ENCODE data around the gene NRF1. TPM values are rescaled to one million over a fixed set of nuclear protein-coding genes. Genes with fewer than 3 reads are reported as not detected.

NRF1 gene
- total RNA-seq, 1 experiment from 2014 or later: 19.3 TPM

- Histone ChIP-seq H3K79me1 (ENCODE audit: insufficient read depth, low read depth, low read length, poor library complexity, severe bottlenecking) (no peaks in the 10 kb centered on the region), H4K91ac (ENCODE audit: insufficient read length, low read depth, low read length) (no peak overlapping the region), H3K4me2 (ENCODE audit: insufficient read depth, insufficient read length, low read length) (no peak overlapping the region), H2BK120ac (ENCODE audit: low read depth, low read length, poor library complexity, severe bottlenecking) (no peak overlapping the region), H4K8ac (replicated peaks; ENCODE audit: insufficient read length, low read depth, low read length) (no peak overlapping the region), H3K9ac (ENCODE audit: extremely low read depth, insufficient read length, low read length) (no peak overlapping the region), H4K20me1 (ENCODE audit: control insufficient read depth, insufficient read depth, insufficient read length) (no peaks in the 10 kb centered on the region), H3K9me3 (ENCODE audit: control insufficient read depth, low read depth, low read length) (no peaks in the 10 kb centered on the region), H3K23ac (ENCODE audit: insufficient read length, low read depth, low read length) (no peak overlapping the region), H3K79me2 (ENCODE audit: insufficient read depth, low read length) (no peaks in the 10 kb centered on the region), H3T11ph (ENCODE audit: low read length) (no peak overlapping the region), H2AFZ (ENCODE audit: low read length) (no peak overlapping the region), H3K4me1 (ENCODE audit: insufficient read depth, low read length) (peaks cover 2% of the 10 kb centered on the region; the same call in 1 of the 2 replicates), H2AK5ac (ENCODE audit: insufficient read length, low read length) (no peak overlapping the region), H3K27ac (ENCODE audit: insufficient read length, low read depth, low read length) (no peak overlapping the region), H2BK5ac (ENCODE audit: insufficient read length, low read length) (no peak overlapping the region), H3K27me3 (ENCODE audit: insufficient read depth, low read length) (no peaks in the 10 kb centered on the region), H3K18ac (ENCODE audit: insufficient read length, low read depth, low read length) (no peak overlapping the region), H3K4ac (ENCODE audit: low read depth, low read length) (no peak overlapping the region), H2BK12ac (ENCODE audit: insufficient read length, low read depth, low read length) (no peak overlapping the region), H3K14ac (ENCODE audit: insufficient read depth, low read length) (no peak overlapping the region), H3K23me2 (ENCODE audit: insufficient read length, low read depth, low read length, poor library complexity, severe bottlenecking) (no peaks in the 10 kb centered on the region), H2BK20ac (ENCODE audit: low read depth, low read length, poor library complexity, severe bottlenecking) (no peak overlapping the region), H3K56ac (ENCODE audit: insufficient read length, low read depth, low read length) (no peak overlapping the region), H4K5ac (ENCODE audit: insufficient read length, low read depth, low read length) (no peak overlapping the region), H2BK15ac (ENCODE audit: low read depth, low read length) (no peak overlapping the region)
- no CpG with 5 or more reads among the region's 1 CpG for WGBS (ENCODE audit: extremely low coverage, insufficient read length, low lambda C conversion rate)
- DNase-seq: no peak
- no peak overlapping the region for H3K4me3 Mint-ChIP-seq
- H3K36me3 Mint-ChIP-seq (ENCODE audit: insufficient read depth in 1 of 3, low read depth in 3 of 3): peaks cover 12 to 19% (median 16%) of the 10 kb centered on the region in 3 experiments
- TF ChIP-seq CTCF (conservative IDR thresholded peaks at IDR 0.05): no peak
- peaks cover 13% of the 10 kb centered on the region in 2 experiments for H3K9me3 Mint-ChIP-seq
- H3K27ac Mint-ChIP-seq: no peak overlapping the region
- peaks cover 12 to 16% of the 10 kb centered on the region in 2 experiments for H3K4me1 Mint-ChIP-seq
- H3K27me3 Mint-ChIP-seq (ENCODE audit: low read depth): no peaks in the 10 kb centered on the region
Observed at GRCh38 chr7:129667551-129667950, 56.0 kb downstream of the NRF1 start.
